ENCODE data around the gene NECTIN3. TPM values are rescaled to one million over a fixed set of nuclear protein-coding genes. Genes with fewer than 3 reads are reported as not detected.

The NECTIN3 gene
- total RNA-seq, 1 experiment from 2014 or later, result 47.4 TPM

DNA sequence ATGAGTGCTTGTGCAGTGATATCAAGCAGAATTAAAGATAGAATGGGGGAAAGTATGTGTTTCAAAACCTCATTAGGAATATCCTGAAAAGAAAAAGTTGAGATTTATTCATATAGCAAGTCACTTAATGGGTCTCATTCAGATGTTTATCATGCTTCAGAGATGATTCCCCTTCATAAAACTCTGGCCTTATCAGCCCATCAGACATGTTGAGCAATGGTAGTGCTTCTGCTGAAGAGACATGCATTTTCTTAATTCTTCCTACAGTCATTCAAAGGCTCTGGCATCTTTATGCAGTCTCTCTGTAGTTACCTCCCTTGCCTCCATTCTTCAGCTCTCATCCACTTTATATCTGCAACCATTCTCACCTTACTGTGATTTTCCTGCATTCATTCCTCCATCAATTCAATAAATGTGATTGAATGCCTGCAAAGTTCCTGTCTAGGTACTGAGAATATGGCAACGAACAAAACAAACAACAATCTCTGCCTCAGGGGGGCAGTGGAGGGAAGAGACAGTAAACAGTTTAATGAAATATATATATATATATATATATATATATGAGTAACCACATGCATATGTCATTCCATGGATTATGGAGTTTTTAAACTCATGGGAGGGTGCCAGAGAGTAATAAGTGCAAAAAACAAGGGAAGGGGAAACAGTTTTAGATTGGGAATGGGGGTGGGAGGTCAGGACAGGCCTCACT lies 138.5 kb downstream of the NECTIN3 start:
- no peak overlapping the region for H3K4me3 ChIP-seq (ENCODE audit: insufficient read depth, low read depth, low read length)
- DNase-seq, result no peak
- no peaks in the 10 kb centered on the region for H3K36me3 ChIP-seq (replicated peaks; ENCODE audit: control insufficient read depth, insufficient read depth, low read length)
- H3K27me3 ChIP-seq (ENCODE audit: control insufficient read depth, insufficient read depth, low read length), result no peaks in the 10 kb centered on the region

DNA sequence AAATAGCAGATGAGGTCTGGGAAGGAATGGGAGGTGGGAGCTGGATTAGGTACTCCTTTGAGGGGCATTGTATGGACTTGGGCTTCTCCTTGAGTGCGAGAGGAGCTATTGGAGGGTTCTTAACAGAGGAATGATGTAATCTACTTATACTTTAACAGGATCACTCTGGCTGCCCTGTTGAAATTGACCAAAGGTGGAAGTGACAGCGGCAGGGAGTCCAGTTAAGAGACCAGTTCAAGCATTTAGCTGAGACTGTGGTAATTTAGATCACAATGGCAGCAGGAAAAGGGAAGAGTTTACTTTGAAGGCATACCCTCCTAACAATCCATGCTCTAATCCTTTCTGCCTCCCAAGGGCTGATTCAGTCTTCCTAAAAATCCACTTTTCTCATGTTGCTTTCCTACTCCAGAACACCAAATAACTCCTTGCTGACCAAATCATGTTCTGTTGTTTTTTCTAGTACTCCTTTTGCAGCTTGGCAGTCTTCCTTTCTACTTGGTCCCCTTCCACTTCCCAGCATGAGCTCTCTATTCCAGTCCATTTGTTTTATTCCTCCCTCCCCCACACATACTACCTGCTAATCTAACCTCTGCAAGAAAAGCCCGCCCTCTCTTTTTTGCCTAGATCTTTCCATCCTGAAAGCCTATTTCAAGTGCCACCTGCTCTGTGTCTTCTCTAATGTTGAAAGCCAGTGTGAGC lies 139.4 kb downstream of the NECTIN3 start:
- no peak for DNase-seq
- Histone ChIP-seq H3K27me3 (ENCODE audit: control insufficient read depth, insufficient read depth, low read length) (no peaks in the 10 kb centered on the region), H3K4me3 (ENCODE audit: insufficient read depth, low read depth, low read length) (no peak overlapping the region), H3K36me3 (replicated peaks; ENCODE audit: control insufficient read depth, insufficient read depth, low read length) (no peaks in the 10 kb centered on the region)

DNA sequence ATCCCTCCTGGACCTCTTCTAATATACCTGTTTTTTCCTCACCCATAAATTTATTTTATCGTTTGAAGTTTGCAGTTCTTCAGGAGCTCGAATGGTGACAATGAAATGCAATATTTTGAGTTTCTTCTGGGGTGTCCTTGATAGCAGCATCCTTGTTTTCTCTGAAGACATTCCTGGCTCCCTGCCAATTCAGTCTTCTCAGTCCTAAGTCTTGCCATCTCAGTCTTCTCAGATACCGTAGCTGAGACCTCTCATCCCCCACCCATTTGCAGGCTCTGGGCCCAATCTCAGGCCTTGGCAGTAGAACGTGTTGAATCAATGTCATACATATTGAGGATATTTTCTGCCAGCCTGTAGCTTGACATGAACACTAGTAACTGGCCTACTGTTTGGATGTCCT lies 140.9 kb downstream of the NECTIN3 start:
- Histone ChIP-seq H3K27me3 (ENCODE audit: control insufficient read depth, insufficient read depth, low read length) (no peaks in the 10 kb centered on the region), H3K4me3 (ENCODE audit: insufficient read depth, low read depth, low read length) (no peak overlapping the region), H3K36me3 (replicated peaks; ENCODE audit: control insufficient read depth, insufficient read depth, low read length) (no peaks in the 10 kb centered on the region)
- no peak for DNase-seq

DNA sequence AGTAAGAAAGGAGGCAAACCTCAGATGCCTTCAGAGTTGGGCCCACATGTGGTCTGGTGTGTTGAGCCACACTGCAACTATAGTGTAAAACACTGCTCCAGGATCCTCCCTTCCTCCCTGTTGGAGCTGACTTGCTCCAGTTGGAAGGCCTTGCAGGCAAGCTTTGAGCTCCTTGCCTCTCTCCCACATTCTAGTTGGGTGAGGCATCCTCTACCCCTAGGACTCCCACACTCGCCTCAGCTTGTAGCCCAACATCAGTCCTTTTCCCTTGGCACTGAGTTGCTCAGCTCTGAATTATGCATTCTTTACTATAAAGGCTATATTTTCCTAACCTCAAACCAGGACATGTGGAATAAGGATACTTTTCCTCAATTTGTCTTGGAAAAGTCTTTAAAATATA lies 143.9 kb downstream of the NECTIN3 start:
- no peak overlapping the region for H3K4me3 ChIP-seq (ENCODE audit: insufficient read depth, low read depth, low read length)
- no peak for DNase-seq
- no peaks in the 10 kb centered on the region for H3K27me3 ChIP-seq (ENCODE audit: control insufficient read depth, insufficient read depth, low read length)
- no peaks in the 10 kb centered on the region for H3K36me3 ChIP-seq (replicated peaks; ENCODE audit: control insufficient read depth, insufficient read depth, low read length)

DNA sequence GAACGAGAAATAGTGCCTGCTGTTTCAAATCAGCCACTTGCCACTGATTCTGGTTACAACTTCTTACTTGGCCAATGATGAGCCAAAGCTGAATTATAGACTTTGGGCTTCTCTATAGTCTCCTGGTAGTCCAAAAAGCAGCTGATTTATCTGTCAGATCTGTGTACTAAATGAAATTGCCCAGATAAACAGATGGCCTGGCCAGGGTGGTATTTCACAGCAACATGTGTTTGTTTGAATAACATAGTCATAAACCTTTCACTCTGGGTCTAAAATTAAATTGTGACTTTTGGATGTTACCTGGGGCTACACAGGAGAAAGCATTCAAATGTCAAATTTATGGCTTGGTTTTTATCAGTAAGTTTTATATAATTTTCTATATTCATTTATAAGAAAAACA lies 147.0 kb downstream of the NECTIN3 start:
- Histone ChIP-seq H3K27me3 (ENCODE audit: control insufficient read depth, insufficient read depth, low read length) (no peaks in the 10 kb centered on the region), H3K4me3 (ENCODE audit: insufficient read depth, low read depth, low read length) (no peak overlapping the region), H3K36me3 (replicated peaks; ENCODE audit: control insufficient read depth, insufficient read depth, low read length) (no peaks in the 10 kb centered on the region)
- DNase-seq, result no peak

DNA sequence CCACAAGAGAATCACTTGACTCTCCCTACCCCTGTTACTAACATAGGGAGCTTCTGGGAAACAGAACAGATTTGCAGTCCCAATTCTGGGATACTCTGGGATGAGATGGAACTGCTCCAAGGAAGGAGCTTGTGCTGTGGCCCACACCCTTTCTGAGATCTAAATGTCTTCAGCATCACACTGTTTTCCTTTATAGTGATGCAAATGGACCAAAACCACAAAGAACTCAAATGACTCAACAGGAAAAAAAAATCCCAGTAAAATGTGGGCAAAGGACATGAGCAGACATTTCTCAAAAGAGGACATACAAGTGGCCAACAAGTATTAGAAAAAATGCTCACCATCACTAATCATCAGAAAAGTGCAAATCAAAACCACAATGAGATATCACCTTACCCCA lies 155.6 kb downstream of the NECTIN3 start:
- no peak for DNase-seq
- Histone ChIP-seq H3K36me3 (replicated peaks; ENCODE audit: control insufficient read depth, insufficient read depth, low read length) (no peaks in the 10 kb centered on the region), H3K27me3 (ENCODE audit: control insufficient read depth, insufficient read depth, low read length) (no peaks in the 10 kb centered on the region), H3K4me3 (ENCODE audit: insufficient read depth, low read depth, low read length) (no peak overlapping the region)

DNA sequence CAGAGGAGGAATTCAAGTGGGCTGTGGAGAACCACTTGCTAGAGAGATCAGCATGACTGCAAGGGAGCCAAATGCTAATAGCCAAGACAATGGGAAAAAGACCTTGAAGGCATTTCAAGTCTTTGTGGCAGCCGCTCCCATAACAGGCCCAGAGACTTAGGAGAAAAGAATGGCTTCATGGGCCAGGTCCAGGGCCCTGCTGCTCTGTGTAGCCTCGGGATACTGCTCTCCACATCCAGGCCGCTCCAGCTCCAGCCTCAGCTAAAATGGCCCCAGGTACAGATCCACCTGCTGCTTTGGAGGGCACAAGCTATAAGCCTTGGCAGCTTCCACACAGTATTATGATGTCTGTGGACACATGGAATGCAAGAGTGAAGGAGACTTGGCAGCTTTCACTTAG lies 157.7 kb downstream of the NECTIN3 start:
- no peak for DNase-seq
- no peaks in the 10 kb centered on the region for H3K27me3 ChIP-seq (ENCODE audit: control insufficient read depth, insufficient read depth, low read length)
- H3K36me3 ChIP-seq (replicated peaks; ENCODE audit: control insufficient read depth, insufficient read depth, low read length), result no peaks in the 10 kb centered on the region
- H3K4me3 ChIP-seq (ENCODE audit: insufficient read depth, low read depth, low read length), result no peak overlapping the region

DNA sequence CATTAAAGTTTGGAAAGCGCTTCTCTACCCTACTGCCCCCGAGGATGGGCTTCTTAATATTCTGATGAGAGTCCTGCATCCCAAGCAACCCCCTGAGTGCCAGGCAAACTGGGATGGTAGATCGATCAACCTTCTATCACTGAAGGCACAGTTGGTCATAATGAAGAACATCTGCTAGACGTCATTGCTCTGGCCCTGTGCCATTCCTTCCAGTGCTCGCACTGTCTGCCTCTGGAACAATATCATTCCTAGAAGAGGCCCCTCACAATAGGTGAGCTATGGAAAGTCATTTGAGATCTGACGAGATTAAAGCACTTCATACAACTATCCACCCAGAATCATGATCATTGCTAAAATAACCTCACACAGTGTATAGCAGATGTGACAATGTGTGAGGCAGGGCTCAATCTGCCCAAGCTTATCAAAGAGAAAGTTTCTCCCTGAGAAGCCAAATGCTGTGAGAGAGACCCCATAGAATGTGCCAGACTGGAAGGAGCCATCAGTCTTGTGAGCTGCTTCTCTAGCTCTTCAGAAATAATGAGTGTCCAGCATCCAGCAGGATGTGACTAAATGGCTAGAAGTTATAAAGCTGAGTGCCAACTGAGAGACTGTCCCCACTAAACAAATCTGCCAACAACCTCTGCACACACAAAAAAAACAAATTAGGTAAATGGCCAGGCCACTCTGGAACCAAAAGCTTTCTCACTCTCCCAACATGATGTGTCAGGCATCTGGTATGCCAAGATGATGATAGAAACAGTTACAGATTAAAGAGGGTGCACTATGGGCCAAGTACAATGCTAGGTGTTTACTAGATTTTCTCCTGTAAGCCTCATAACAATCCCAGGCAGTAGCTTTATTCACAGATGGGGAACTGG lies 165.5 kb downstream of the NECTIN3 start:
- Histone ChIP-seq H3K4me3 (ENCODE audit: insufficient read depth, low read depth, low read length) (no peak overlapping the region), H3K27me3 (ENCODE audit: control insufficient read depth, insufficient read depth, low read length) (no peaks in the 10 kb centered on the region), H3K36me3 (replicated peaks; ENCODE audit: control insufficient read depth, insufficient read depth, low read length) (no peaks in the 10 kb centered on the region)
- no peak for DNase-seq

DNA sequence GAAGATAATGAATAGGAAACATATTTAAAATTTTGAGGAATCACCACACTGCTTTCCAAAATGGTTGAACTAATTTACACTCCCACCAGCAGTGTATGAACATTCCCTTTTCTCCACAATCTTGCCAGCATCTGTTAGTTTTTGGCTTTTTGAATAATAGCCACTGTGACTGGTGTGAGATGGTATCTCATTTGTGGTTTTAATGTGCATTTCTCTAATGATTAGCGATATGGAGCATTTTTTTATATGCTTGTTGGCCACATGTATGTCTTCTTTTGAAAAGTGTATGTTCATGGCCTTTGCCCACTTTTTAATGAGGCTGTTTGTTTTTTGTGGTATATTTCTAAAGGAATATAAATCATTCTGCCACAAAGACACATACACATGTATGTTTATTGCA lies 166.3 kb downstream of the NECTIN3 start:
- no peaks in the 10 kb centered on the region for H3K36me3 ChIP-seq (replicated peaks; ENCODE audit: control insufficient read depth, insufficient read depth, low read length)
- DNase-seq, result no peak
- no peaks in the 10 kb centered on the region for H3K27me3 ChIP-seq (ENCODE audit: control insufficient read depth, insufficient read depth, low read length)
- H3K4me3 ChIP-seq (ENCODE audit: insufficient read depth, low read depth, low read length), result no peak overlapping the region

DNA sequence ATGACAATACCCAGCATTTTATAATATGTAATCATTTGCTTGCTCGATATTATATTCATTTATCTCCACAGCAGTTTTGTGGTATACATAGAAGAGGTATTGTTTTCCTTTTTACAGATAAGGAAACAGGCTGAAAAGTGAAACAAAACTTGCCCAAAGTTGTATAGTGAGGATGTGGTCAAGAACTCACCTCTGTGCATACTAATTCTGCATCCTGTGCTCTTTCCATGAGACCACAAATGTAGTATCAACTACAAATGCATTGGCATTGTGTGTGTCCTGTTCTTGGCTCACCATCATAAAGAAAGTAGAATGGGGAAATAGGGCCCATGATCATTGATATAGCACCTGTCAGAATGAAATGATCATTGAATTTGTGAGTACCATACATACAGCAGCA lies 167.3 kb downstream of the NECTIN3 start:
- no peak overlapping the region for H3K4me3 ChIP-seq (ENCODE audit: insufficient read depth, low read depth, low read length)

DNA sequence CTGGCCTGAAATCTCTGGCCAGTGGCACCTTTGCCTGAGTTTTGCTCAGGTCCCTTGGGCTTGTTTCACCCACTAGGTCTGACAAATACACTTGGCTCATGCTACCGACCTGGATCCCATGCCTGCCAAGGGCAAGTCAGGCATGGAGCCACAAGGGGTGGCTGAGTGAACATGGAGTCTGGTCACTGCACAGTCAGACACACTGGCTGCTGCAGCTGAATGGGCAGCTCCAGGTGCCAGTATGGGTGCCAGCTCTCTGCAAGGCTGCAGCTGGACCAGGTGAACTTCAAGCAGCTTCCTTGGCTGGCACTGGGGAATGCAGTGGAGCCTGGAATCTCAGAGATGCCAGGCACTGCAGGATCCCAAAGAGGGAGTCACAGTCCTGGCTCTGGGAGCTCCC lies 170.3 kb downstream of the NECTIN3 start:
- Histone ChIP-seq H3K27me3 (ENCODE audit: control insufficient read depth, insufficient read depth, low read length) (no peaks in the 10 kb centered on the region), H3K36me3 (replicated peaks; ENCODE audit: control insufficient read depth, insufficient read depth, low read length) (no peaks in the 10 kb centered on the region), H3K4me3 (ENCODE audit: insufficient read depth, low read depth, low read length) (no peak overlapping the region)
- no peak for DNase-seq

More for the DNA sequence above, 167.3 kb downstream of the NECTIN3 start:
- no peaks in the 10 kb centered on the region for H3K27me3 ChIP-seq (ENCODE audit: control insufficient read depth, insufficient read depth, low read length)
- no peak for DNase-seq
- no peaks in the 10 kb centered on the region for H3K36me3 ChIP-seq (replicated peaks; ENCODE audit: control insufficient read depth, insufficient read depth, low read length)

All from H7 (cell line).